Fibroblast of mammary gland (primary cell): ENCODE data around the gene SLC35E1.

Source experiments
- DNase-seq: peaks from one replicate; pipeline ENCODE4 v3.0.0-alpha.2; 2010; ENCODE audit warnings: low read depth
- H3K4me3 ChIP-seq: 2 replicates; pipeline ENCODE4 v1.5.1; 2011; ENCODE audit warnings: low read depth, mild to moderate bottlenecking, low read length, moderate library complexity; ENCODE audit not compliant: control insufficient read depth
- TF ChIP-seq, protein P1 (sequence below): conservative IDR thresholded peaks from 2 replicates; pipeline ENCODE4 v1.5.1; 2011; ENCODE audit warnings: low read depth, low read length, inconsistent platforms; ENCODE audit not compliant: control insufficient read depth, insufficient read depth

SLC35E1 gene

DNA sequence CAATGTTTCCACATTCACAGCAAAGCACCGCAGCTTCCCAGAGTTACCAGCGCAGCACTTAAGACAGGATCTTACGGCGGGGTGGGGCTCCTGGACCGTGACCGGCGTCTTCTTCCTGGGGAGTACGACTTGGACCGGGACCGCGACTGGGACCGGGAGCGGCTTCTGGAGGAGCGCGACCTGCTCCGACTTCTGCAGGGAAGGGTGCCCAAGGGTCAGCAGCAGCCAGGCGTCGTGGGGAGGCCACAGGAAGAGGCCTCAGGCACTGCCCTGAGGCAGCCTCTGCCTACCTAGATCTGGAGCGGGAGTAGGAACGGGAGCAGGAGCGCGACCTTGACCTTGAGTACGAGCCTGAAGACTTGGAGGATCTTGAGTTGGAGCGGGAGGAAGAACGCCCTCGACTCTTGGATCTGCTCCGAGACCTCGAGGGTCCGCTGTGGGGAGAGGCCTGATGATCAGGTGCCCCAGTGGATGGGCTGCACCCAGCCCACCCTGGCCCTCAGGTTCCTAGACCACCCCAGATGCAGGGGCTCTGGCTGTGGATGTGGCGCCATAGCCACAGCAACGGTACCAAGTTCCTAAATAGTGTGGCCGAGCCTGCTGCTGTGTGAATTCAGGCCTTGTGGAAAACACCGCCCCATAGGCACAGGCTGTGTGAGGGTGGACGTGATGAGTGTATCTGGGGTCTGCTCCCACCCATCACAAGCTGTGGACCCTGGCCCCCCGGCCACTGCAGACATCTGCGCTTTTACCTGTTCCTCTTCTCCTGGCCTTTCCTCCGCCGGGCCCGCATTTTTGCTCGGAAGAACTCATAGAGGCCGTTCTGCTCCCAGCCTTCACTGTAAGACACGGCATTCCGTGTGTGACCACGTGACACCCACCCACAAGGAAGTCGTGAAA is 51.9 kb downstream of the SLC35E1 start:
- no peak for DNase-seq
- TF ChIP-seq, protein P1, sequence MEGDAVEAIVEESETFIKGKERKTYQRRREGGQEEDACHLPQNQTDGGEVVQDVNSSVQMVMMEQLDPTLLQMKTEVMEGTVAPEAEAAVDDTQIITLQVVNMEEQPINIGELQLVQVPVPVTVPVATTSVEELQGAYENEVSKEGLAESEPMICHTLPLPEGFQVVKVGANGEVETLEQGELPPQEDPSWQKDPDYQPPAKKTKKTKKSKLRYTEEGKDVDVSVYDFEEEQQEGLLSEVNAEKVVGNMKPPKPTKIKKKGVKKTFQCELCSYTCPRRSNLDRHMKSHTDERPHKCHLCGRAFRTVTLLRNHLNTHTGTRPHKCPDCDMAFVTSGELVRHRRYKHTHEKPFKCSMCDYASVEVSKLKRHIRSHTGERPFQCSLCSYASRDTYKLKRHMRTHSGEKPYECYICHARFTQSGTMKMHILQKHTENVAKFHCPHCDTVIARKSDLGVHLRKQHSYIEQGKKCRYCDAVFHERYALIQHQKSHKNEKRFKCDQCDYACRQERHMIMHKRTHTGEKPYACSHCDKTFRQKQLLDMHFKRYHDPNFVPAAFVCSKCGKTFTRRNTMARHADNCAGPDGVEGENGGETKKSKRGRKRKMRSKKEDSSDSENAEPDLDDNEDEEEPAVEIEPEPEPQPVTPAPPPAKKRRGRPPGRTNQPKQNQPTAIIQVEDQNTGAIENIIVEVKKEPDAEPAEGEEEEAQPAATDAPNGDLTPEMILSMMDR = no peak
- H3K4me3 ChIP-seq = no peak overlapping the region

GRCh38 chr19:16519230-16519687 is 53.0 kb downstream of the SLC35E1 start:
- H3K4me3 ChIP-seq = no peak overlapping the region
- DNase-seq = no peak
- TF ChIP-seq, protein P1 = no peak

GRCh38 chr19:16518483-16519229 is 53.6 kb downstream of the SLC35E1 start:
- TF ChIP-seq, protein P1 = no peak
- no peak for DNase-seq
- H3K4me3 ChIP-seq = no peak overlapping the region

- no peak for DNase-seq
- no peak overlapping the region for H3K4me3 ChIP-seq
- TF ChIP-seq, protein P1 = no peak
Observed at GRCh38 chr19:16518061-16518460, 54.2 kb downstream of the SLC35E1 start.

GRCh38 chr19:16516923-16517610 is 55.1 kb downstream of the SLC35E1 start:
- DNase-seq = no peak
- TF ChIP-seq, protein P1 = no peak
- H3K4me3 ChIP-seq = no peak overlapping the region

- DNase-seq = no peak
- H3K4me3 ChIP-seq = no peak overlapping the region
- TF ChIP-seq, protein P1 = no peak
Observed at GRCh38 chr19:16516381-16516780, 55.8 kb downstream of the SLC35E1 start.
